22Rv1 (cell line): ENCODE results near the gene MTCL1.

Experiments
- H3K27ac ChIP-seq: fragments of 450-650 bp; 2 replicates; pipeline ENCODE4 v1.5.1; 2017
- CTCF ChIP-seq: fragments of 450-650 bp; IDR thresholded peaks from 2 replicates; pipeline ENCODE4 v1.5.1; 2017; ENCODE audit warnings: mild to moderate bottlenecking
- ZFX ChIP-seq: fragments of 450-650 bp; IDR thresholded peaks from 2 replicates; pipeline ENCODE4 v1.6.1; 2017; ENCODE audit warnings: antibody characterized with exemption, borderline replicate concordance

Gene MTCL1

GRCh38 chr18:8800445-8800844 is 95.1 kb downstream of the MTCL1 start:
- TF ChIP-seq CTCF, result no peak
- no peak for TF ChIP-seq ZFX
- no peak overlapping the region for H3K27ac ChIP-seq

- TF ChIP-seq ZFX, result no peak
- no peak for TF ChIP-seq CTCF
- H3K27ac ChIP-seq, result no peak overlapping the region
Observed at GRCh38 chr18:8800876-8801262, 95.5 kb downstream of the MTCL1 start.

GRCh38 chr18:8801263-8801901 is 96.0 kb downstream of the MTCL1 start:
- TF ChIP-seq CTCF (no peak), ZFX (no peak)

GRCh38 chr18:8802017-8802672 is 96.8 kb downstream of the MTCL1 start:
- no peak overlapping the region for H3K27ac ChIP-seq
- TF ChIP-seq CTCF, result no peak

More at GRCh38 chr18:8801263-8801901, 96.0 kb downstream of the MTCL1 start:
- H3K27ac ChIP-seq, result no peak overlapping the region

GRCh38 chr18:8803063-8803795 is 97.9 kb downstream of the MTCL1 start:
- no peak overlapping the region for H3K27ac ChIP-seq
- TF ChIP-seq CTCF (no peak), ZFX (no peak)

- H3K27ac ChIP-seq, result no peak overlapping the region
- TF ChIP-seq CTCF, result no peak
Observed at GRCh38 chr18:8803957-8804356, 98.6 kb downstream of the MTCL1 start.

GRCh38 chr18:8805552-8805951 is 100.2 kb downstream of the MTCL1 start:
- no peak for TF ChIP-seq CTCF
- TF ChIP-seq ZFX, result no peak
- no peak overlapping the region for H3K27ac ChIP-seq
